AG04450 (cell line): ENCODE measurements around the gene BAIAP2L2. TPM values are rescaled to one million over a fixed set of nuclear protein-coding genes. Genes with fewer than 3 reads are reported as not detected.

Experiments
- CTCF ChIA-PET: fragments of 300-600, 350-600 bp; formaldehyde crosslinking; extraction: SDS; loops from one replicate; lab custom pipeline; 2022; ENCODE audit warnings: antibody characterized with exemption, inconsistent platforms; lab: Charles Lee
- POLR2A ChIA-PET: fragments of 350-600 bp; formaldehyde crosslinking; extraction: SDS; loops from one replicate; lab custom pipeline; 2021; ENCODE audit warnings: antibody characterized with exemption, inconsistent platforms; lab: Yijun Ruan, JAX
- DNase-seq: peaks from one replicate; pipeline ENCODE4 v3.0.0-alpha.2; 2011; ENCODE audit warnings: low read depth, low spot score
- H3K27ac ChIP-seq: one replicate; pipeline ENCODE4 v1.5.1; 2012; ENCODE audit warnings: low read depth, low read length, control low read depth
- H3K27me3 ChIP-seq: one replicate; pipeline ENCODE4 v1.6.0; 2012; ENCODE audit warnings: low read length; ENCODE audit not compliant: control insufficient read depth, insufficient read depth
- H3K4me3 ChIP-seq: 2 replicates; pipeline ENCODE4 v1.5.1; 2011; ENCODE audit warnings: mild to moderate bottlenecking, low read depth, low read length, control low read depth
- H3K9me3 ChIP-seq: 2 replicates; pipeline ENCODE4 v1.5.1; 2012; ENCODE audit warnings: low read length; ENCODE audit not compliant: control insufficient read depth, insufficient read depth
- polyA plus RNA-seq: library from polyadenylated mRNA; depleted of rRNA; stranded (reverse); fragments of >200 nt; gene quantifications from 2 replicates; pipeline ENCODE4 v1.2.3, GENCODE V29; 2011
- TF ChIP-seq, protein P1 (sequence below): IDR thresholded peaks from 2 replicates; pipeline ENCODE4 v1.5.1; 2011; ENCODE audit warnings: low read depth, low read length, control low read depth, inconsistent platforms

The BAIAP2L2 gene
- polyA plus RNA-seq, 1 experiment: 0.04 TPM

GRCh38 chr22:38073150-38074130, 37.0 kb downstream of the BAIAP2L2 start:
- H3K27me3 ChIP-seq: no peaks in the 10 kb centered on the region
- CTCF ChIA-PET: interaction anchor here (0.6 to 1.8 kb wide), 7 partner anchors 19 to 502 kb away, joined by 3 to 7 read pairs (median 4); no protein-coding TSS in a partner anchor
- H3K9me3 ChIP-seq: no peaks in the 10 kb centered on the region
- TF ChIP-seq, protein P1, sequence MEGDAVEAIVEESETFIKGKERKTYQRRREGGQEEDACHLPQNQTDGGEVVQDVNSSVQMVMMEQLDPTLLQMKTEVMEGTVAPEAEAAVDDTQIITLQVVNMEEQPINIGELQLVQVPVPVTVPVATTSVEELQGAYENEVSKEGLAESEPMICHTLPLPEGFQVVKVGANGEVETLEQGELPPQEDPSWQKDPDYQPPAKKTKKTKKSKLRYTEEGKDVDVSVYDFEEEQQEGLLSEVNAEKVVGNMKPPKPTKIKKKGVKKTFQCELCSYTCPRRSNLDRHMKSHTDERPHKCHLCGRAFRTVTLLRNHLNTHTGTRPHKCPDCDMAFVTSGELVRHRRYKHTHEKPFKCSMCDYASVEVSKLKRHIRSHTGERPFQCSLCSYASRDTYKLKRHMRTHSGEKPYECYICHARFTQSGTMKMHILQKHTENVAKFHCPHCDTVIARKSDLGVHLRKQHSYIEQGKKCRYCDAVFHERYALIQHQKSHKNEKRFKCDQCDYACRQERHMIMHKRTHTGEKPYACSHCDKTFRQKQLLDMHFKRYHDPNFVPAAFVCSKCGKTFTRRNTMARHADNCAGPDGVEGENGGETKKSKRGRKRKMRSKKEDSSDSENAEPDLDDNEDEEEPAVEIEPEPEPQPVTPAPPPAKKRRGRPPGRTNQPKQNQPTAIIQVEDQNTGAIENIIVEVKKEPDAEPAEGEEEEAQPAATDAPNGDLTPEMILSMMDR: no peak
- no peak for DNase-seq
- POLR2A ChIA-PET: no interaction called here
- no peak overlapping the region for H3K4me3 ChIP-seq
- H3K27ac ChIP-seq: no peak overlapping the region

- CTCF ChIA-PET: interaction anchor here (0.6 to 1.0 kb wide), 2 partner anchors 208 to 500 kb away, joined by 3 read pairs; no protein-coding TSS in a partner anchor
- no peaks in the 10 kb centered on the region for H3K9me3 ChIP-seq
- H3K27me3 ChIP-seq: no peaks in the 10 kb centered on the region
- no peak for DNase-seq
- no peak overlapping the region for H3K27ac ChIP-seq
- POLR2A ChIA-PET: interaction anchor here (0.6 kb wide), 2 partner anchors 12 to 121 kb away, joined by 4 to 6 read pairs; no protein-coding TSS in a partner anchor
- TF ChIP-seq, protein P1: no peak
- no peak overlapping the region for H3K4me3 ChIP-seq
Measured at GRCh38 chr22:38072322-38073149, 37.9 kb downstream of the BAIAP2L2 start.

DNA sequence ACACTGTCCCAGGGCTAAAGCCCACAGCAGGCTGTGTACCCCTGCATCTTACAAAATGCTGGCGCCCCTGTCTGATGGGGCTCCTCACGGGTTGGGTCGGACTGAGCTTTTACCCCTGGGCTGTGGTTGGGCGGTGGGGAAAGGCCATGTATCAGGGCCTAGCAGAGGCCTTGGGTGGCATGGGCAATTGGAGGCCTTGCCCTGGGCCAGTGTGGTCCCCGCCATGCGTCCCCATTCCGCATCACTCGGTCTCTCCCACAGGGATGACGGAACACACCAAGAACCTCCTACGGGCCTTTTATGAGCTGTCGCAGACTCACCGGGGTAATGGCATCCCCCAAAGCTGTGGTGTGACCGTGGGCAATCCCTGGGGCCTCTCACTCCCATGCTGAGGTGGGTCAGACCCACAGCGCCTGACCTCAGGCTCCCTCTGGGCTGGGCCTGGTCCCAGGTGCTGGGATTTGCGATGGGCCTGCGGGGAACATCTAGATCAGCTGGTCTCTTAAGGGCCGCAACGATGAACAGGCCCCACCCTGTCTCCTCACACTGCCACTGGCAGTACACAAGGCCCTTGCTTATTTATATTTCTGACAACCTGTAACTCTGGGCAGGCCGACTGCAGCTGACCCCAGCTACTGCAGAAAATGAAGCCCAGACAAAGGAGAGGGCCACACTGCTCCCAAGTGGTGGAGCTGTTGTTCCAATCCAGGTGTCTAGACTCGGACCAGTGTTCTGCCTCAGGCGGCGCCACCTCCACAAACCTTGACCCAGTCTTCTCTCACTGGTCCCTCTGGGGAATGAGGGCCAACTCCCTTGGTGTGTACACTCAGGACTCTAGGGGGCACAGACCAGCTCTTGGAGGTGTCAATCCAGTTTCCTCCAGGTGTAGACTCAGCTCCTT, 38.8 kb downstream of the BAIAP2L2 start:
- Histone ChIP-seq H3K4me3 (no peak overlapping the region), H3K9me3 (no peaks in the 10 kb centered on the region), H3K27ac (no peak overlapping the region), H3K27me3 (no peaks in the 10 kb centered on the region)
- ChIA-PET CTCF (interaction anchor here (0.7 kb wide), 1 partner anchor 20 kb away, joined by 3 read pairs; no protein-coding TSS in a partner anchor), POLR2A (interaction anchor here (0.6 kb wide), 2 partner anchors 11 to 122 kb away, joined by 4 to 6 read pairs; no protein-coding TSS in a partner anchor)
- TF ChIP-seq, protein P1: no peak
- DNase-seq: no peak

DNA sequence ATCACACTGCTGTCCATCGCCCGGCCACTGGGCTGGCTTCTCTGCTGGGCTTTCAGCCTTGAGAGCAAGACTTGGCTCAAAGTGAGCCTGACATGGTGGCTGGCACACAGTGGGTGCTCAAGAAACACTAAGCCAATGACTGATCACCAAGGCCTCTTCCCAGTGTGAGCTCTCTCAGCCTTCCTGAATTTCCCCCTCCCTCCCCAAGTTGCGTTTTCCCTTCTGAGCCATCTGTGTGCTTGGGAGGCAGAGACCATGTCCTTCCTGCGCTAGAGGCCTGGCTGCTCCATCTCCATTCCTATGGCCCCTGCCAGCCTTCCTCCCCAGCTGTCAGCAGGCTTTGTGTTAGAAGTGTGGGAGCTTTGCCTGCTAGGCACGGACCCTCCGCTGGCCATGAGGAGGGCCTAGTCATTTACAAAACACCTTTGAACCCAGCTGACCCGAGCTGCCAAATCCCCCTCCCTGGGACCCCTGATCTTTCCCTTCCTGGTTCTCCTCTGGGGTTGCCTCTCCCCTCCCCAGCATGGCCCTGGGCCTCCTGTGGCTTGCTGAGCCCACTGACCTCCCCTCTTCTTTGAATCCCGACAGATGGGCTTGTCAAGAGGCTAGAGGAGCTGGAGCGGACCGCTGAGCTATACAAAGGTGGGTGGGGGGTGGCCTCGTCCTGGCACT, 40.1 kb downstream of the BAIAP2L2 start:
- CTCF ChIA-PET: interaction anchor here (0.8 to 1.8 kb wide), 8 partner anchors 13 to 502 kb away, joined by 3 to 6 read pairs (median 4); partner anchors contain the start of gene PICK1
- Histone ChIP-seq H3K27ac (no peak overlapping the region), H3K9me3 (no peaks in the 10 kb centered on the region), H3K4me3 (no peak overlapping the region), H3K27me3 (no peaks in the 10 kb centered on the region)
- TF ChIP-seq, protein P1: no peak
- POLR2A ChIA-PET: interaction anchor here (0.9 kb wide), 1 partner anchor 13 kb away, joined by 3 read pairs; the partner anchor contains the start of gene PICK1
- no peak for DNase-seq
